ENCODE data around the gene NRP1.

DNA sequence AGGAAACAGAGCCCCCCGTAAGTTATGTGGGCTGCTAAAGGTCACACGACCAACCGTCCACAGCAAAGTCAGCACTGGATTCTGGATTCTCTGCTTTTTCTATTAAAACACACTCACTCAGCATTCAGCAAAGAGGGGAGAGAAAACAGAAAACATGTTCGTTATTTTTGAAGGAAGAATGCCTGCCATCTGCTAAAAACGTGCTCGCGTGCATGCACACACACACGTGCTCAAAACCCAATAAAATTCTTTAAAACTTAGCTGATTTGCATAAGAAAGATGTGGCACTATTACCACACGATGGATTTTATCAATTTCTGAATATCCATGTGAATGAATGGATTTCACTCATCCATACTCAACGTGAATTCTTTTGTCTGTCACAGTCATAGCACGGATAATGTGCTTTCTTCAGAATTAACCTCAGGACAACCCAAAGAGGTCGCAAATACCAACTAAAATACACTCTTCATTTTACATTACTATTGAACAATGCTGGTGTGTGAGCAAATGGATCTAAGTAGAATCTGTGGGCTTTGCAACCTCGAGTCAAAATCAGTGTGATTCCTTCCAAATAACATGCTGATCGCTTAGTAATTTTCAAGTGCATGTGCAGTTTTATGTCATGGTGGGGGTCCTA, 40.8 kb downstream of the NRP1 start:
- TF ChIP-seq, protein P1, sequence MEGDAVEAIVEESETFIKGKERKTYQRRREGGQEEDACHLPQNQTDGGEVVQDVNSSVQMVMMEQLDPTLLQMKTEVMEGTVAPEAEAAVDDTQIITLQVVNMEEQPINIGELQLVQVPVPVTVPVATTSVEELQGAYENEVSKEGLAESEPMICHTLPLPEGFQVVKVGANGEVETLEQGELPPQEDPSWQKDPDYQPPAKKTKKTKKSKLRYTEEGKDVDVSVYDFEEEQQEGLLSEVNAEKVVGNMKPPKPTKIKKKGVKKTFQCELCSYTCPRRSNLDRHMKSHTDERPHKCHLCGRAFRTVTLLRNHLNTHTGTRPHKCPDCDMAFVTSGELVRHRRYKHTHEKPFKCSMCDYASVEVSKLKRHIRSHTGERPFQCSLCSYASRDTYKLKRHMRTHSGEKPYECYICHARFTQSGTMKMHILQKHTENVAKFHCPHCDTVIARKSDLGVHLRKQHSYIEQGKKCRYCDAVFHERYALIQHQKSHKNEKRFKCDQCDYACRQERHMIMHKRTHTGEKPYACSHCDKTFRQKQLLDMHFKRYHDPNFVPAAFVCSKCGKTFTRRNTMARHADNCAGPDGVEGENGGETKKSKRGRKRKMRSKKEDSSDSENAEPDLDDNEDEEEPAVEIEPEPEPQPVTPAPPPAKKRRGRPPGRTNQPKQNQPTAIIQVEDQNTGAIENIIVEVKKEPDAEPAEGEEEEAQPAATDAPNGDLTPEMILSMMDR (conservative IDR thresholded peaks at IDR 0.05; ENCODE audit: low read depth, low read length): no peak
- no peak for TF ChIP-seq EZH2 (IDR thresholded peaks at IDR 0.05; ENCODE audit: borderline replicate concordance, low read depth, low read length, poor library complexity, severe bottlenecking)
